HuH-7.5 (cell line): ENCODE measurements around the gene RRP9.
"Not testable (repeated sequence)": the region's sequence is repeated elsewhere in the genome, so short reads cannot be mapped to it uniquely, and the experiment has no call there.

Experiments
- DNase-seq: peaks from one replicate; pipeline ENCODE4 v3.0.0; 2011; ENCODE audit warnings: low spot score

Gene RRP9

GRCh38 chr3:51941798-51942602 lies at the start of gene RRP9, which contains the start of gene PARP3:
RRP9 (minus strand) TSS chr3:51941904; CDS start chr3:51941867, 37 bp downstream.
PARP3 (plus strand) TSS chr3:51942363; CDS start chr3:51943356, 993 bp downstream.
- DNase-seq = peak; percentile 98

GRCh38 chr3:51990501-51990971 lies 48.8 kb upstream of the RRP9 start:
- not testable (repeated sequence) for DNase-seq

GRCh38 chr3:51988286-51989146 lies 46.8 kb upstream of the RRP9 start:
- no peak for DNase-seq

- DNase-seq = no peak
Observed at GRCh38 chr3:51987568-51987967, 45.9 kb upstream of the RRP9 start.

- DNase-seq = peak; percentile 77
Observed at GRCh38 chr3:51986010-51986947, 44.6 kb upstream of the RRP9 start.

- DNase-seq = no peak
Observed at GRCh38 chr3:51985063-51985462, 43.4 kb upstream of the RRP9 start.

GRCh38 chr3:51984269-51984647 lies 42.6 kb upstream of the RRP9 start:
- no peak for DNase-seq

- DNase-seq = no peak
Observed at GRCh38 chr3:51983578-51984268, 42.0 kb upstream of the RRP9 start.

- DNase-seq = peak; percentile 97
Observed at GRCh38 chr3:51982838-51983577, 41.3 kb upstream of the RRP9 start, which contains the start of gene ACY1. ACY1 (plus strand) TSS chr3:51983535; CDS start chr3:51984065, 530 bp downstream.

GRCh38 chr3:51982352-51982837 lies 40.7 kb upstream of the RRP9 start:
- peak; percentile 99 for DNase-seq

- DNase-seq = no peak
Observed at GRCh38 chr3:51980253-51980652, 38.5 kb upstream of the RRP9 start.

GRCh38 chr3:51978143-51978502 lies 36.4 kb upstream of the RRP9 start:
- DNase-seq = no peak

GRCh38 chr3:51977446-51978142 lies 35.9 kb upstream of the RRP9 start:
- DNase-seq = no peak

- DNase-seq = no peak
Observed at GRCh38 chr3:51975852-51976549, 34.3 kb upstream of the RRP9 start.

GRCh38 chr3:51974963-51975851 lies 33.5 kb upstream of the RRP9 start, which contains the start of gene ABHD14A:
ABHD14A (plus strand) TSS chr3:51975064; CDS start chr3:51975136, 72 bp downstream.
- DNase-seq = peak; percentile 78

GRCh38 chr3:51974277-51974962 lies 32.7 kb upstream of the RRP9 start:
- no peak for DNase-seq

- DNase-seq = no peak
Observed at GRCh38 chr3:51971350-51971749, 29.6 kb upstream of the RRP9 start.
